GM19099 (cell line): ENCODE data around the gene PPP4R1.

ENCODE experiments used
- POLR2A ChIP-seq: IDR thresholded peaks from 3 replicates; pipeline ENCODE4 v1.6.1; 2011; ENCODE audit warnings: low read depth; ENCODE audit not compliant: insufficient read length; ENCODE audit errors: extremely low read depth

The PPP4R1 gene

DNA sequence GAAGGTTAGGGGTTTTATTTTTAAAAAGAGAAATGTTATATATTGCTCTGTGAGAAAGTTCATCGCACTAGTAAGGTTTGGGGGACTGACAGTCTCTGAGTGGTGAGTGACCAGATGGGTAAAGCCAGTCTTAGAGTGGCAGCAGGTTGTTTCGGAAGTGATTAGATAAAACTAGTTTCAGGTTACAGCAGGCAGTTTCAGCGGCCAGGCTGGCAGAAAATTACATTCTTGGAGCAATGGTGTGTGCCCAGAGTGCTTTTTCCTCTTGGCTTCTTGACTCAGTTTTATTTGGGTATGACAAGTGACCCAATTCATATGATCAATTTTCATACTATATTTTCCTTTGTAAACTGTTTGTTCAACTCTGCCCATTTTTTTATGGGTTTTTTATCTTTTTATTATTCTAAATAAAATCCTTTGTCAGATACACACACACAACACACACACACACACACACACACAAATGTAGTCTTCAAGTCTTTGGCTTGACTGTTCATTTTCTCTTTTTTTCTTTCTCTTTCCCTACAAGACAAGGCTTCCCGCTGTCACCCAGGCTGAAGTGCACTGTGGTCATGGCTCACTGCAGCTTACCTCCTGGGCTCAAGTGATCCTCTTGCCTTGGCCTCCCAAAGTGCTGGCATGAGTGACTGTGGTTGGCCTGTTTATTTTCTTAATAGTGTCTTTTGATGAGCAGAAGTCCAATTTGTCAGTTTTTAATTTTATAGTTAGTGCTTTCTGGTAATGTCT is 108.1 kb downstream of the PPP4R1 start:
- no peak for TF ChIP-seq POLR2A
